HepG2 (cell line): ENCODE results near the gene SMOC1. TPM values are rescaled to one million over a fixed set of nuclear protein-coding genes. Genes with fewer than 3 reads are reported as not detected.

Source experiments
- DPF2 ChIP-seq: sonication (generic); formaldehyde crosslinking; IDR thresholded peaks from 2 replicates; pipeline ENCODE4 v1.4.0; 2020; ENCODE audit warnings: mild to moderate bottlenecking, low read depth, missing genetic modification reagents, borderline replicate concordance
- E2F5 ChIP-seq: sonication (generic); formaldehyde crosslinking; conservative IDR thresholded peaks from 2 replicates; pipeline ENCODE4 v1.4.0; 2020; ENCODE audit warnings: missing genetic modification reagents
- HMGA1 ChIP-seq: sonication (generic); formaldehyde crosslinking; conservative IDR thresholded peaks from 2 replicates; pipeline ENCODE4 v1.4.0; 2020; ENCODE audit warnings: missing genetic modification reagents
- KLF11 ChIP-seq: IDR thresholded peaks from 2 replicates; pipeline ENCODE4 v1.6.1; 2016; ENCODE audit warnings: missing compliant biosample characterization
- KLF6 ChIP-seq: IDR thresholded peaks from 2 replicates; pipeline ENCODE4 v1.8.0; 2016; ENCODE audit warnings: missing biosample characterization, missing genetic modification reagents
- MAF1 ChIP-seq: sonication (generic); formaldehyde crosslinking; IDR thresholded peaks from 2 replicates; pipeline ENCODE4 v1.5.0; 2020; ENCODE audit warnings: missing genetic modification reagents, borderline replicate concordance
- MYPOP ChIP-seq: sonication (generic); formaldehyde crosslinking; IDR thresholded peaks from 2 replicates; pipeline ENCODE4 v1.8.1; 2023; ENCODE audit warnings: mild to moderate bottlenecking, moderate library complexity, missing genetic modification reagents
- NR2F1 ChIP-seq, 2 experiments: fragments of 450-650 bp in 1 of 2; formaldehyde crosslinking in 1 of 2; IDR thresholded peaks; 2 replicates each; pipeline versions ENCODE4 v1.5.0 to v1.6.1; 2016 to 2020; ENCODE audit warnings: mild to moderate bottlenecking in 1 of 2, missing compliant biosample characterization in 1 of 2, missing genetic modification reagents in 1 of 2, moderate library complexity in 1 of 2
- SOX5 ChIP-seq: IDR thresholded peaks from 2 replicates; pipeline ENCODE4 v1.6.1; 2016; ENCODE audit warnings: borderline replicate concordance
- SYNCRIP ChIP-seq: fragments of 200-400 bp; formaldehyde crosslinking; IDR thresholded peaks from 2 replicates; pipeline ENCODE4 v1.6.1; 2018; ENCODE audit warnings: mild to moderate bottlenecking, low read depth, low read length; ENCODE audit not compliant: insufficient read depth
- TCF12 ChIP-seq, 2 experiments: fragments of 450-650 bp in 1 of 2; sonication (generic) in 1 of 2; formaldehyde crosslinking in 1 of 2; IDR thresholded peaks; 2 replicates each; pipeline versions ENCODE4 v1.6.1 to v1.8.0; 2017 to 2022; ENCODE audit warnings: antibody characterized with exemption in 1 of 2, mild to moderate bottlenecking in 1 of 2, missing genetic modification reagents in 1 of 2, moderate library complexity in 1 of 2
- THAP9 ChIP-seq: sonication (generic); formaldehyde crosslinking; IDR thresholded peaks from 2 replicates; pipeline ENCODE4; 2020; ENCODE audit warnings: missing genetic modification reagents, mild to moderate bottlenecking, borderline replicate concordance
- ZBTB34 ChIP-seq: sonication (generic); formaldehyde crosslinking; IDR thresholded peaks from 2 replicates; pipeline ENCODE4 v1.8.0; 2022; ENCODE audit warnings: mild to moderate bottlenecking, missing genetic modification reagents
- ZBTB39 ChIP-seq: sonication (generic); formaldehyde crosslinking; IDR thresholded peaks from 2 replicates; pipeline ENCODE4 v1.5.0; 2020; ENCODE audit warnings: missing genetic modification reagents
- ZKSCAN8 ChIP-seq: IDR thresholded peaks from 2 replicates; pipeline ENCODE4 v1.6.1; 2016; ENCODE audit warnings: borderline replicate concordance, missing genetic modification reagents, missing compliant biosample characterization
- ZMYM3 ChIP-seq: sonication (generic); formaldehyde crosslinking; IDR thresholded peaks from 2 replicates; pipeline ENCODE4 v1.5.1; 2020; ENCODE audit warnings: mild to moderate bottlenecking, missing genetic modification reagents
- ZNF20 ChIP-seq: sonication (generic); formaldehyde crosslinking; IDR thresholded peaks from 2 replicates; pipeline ENCODE4 v1.4.0; 2020; ENCODE audit warnings: mild to moderate bottlenecking, moderate library complexity, missing genetic modification reagents
- ZNF576 ChIP-seq: sonication (generic); formaldehyde crosslinking; IDR thresholded peaks from 2 replicates; pipeline ENCODE4 v1.4.0; 2020; ENCODE audit warnings: mild to moderate bottlenecking, missing genetic modification reagents
- ZNF691 ChIP-seq: sonication (generic); formaldehyde crosslinking; IDR thresholded peaks from 2 replicates; pipeline ENCODE4 v1.4.0; 2020; ENCODE audit warnings: missing genetic modification reagents, low read depth, mild to moderate bottlenecking, borderline replicate concordance
- polyA plus RNA-seq, 8 experiments: library from polyadenylated mRNA; depleted of rRNA in 3 of 8; stranded (reverse) in 7 of 8; unstranded in 1 of 8; fragments of >200 nt; fragmentation: Illumina TruSeq in 4 of 8; extraction: Trizol in 4 of 8; gene quantifications; 2 replicates each; pipeline versions ENCODE4 v1.2.1 to v1.2.3, GENCODE V29; 2011 to 2016; ENCODE audit warnings: low read depth in 4 of 8, missing spikeins in 1 of 8, mixed read lengths in 1 of 8; ENCODE audit not compliant: insufficient read depth in 1 of 8
- total RNA-seq, 5 experiments: library from RNA; depleted of rRNA; stranded (reverse); fragments of >200 nt; fragmentation: Illumina TruSeq; extraction: Trizol; gene quantifications; 2 replicates each; pipeline ENCODE4 v1.2.3, GENCODE V29; 2016; ENCODE audit warnings: low read depth in 1 of 5

Gene SMOC1
- total and polyA plus RNA-seq, 2 of the 13 experiments (the other 11 are each of a cell fraction or from before 2014, with no cell fraction given), result 17.8 to 35.6 TPM

GRCh38 chr14:70073924-70074566 lies 194.8 kb downstream of the SMOC1 start (continued):
- peak; percentile 66; the same call in 1 of the 2 replicates for TF ChIP-seq SOX5 (CRISPR knock-in tag)
- no peak for TF ChIP-seq ZBTB39 (CRISPR knock-in tag)
- TF ChIP-seq NR2F1 (CRISPR knock-in tag; IDR thresholded peaks at IDR 0.05), result 0 out of 4 replicates have a peak, but pooled peaks of 1 of the 2 experiments have one; percentile 5
- TF ChIP-seq ZNF691, result no peak
- TF ChIP-seq HMGA1 (CRISPR knock-in tag), result no peak
- no peak for TF ChIP-seq ZNF576
- TF ChIP-seq TCF12 (IDR thresholded peaks at IDR 0.05), result no peak
- TF ChIP-seq TCF12 (CRISPR knock-in tag; IDR thresholded peaks at IDR 0.05), result no peak
- no peak for TF ChIP-seq THAP9 (CRISPR knock-in tag)
- no peak for TF ChIP-seq E2F5 (CRISPR knock-in tag)
- TF ChIP-seq KLF11 (CRISPR knock-in tag), result 0 out of 2 replicates have a peak, but pooled peaks have one; percentile 40
- no peak for TF ChIP-seq KLF6 (CRISPR knock-in tag)
- no peak for TF ChIP-seq ZNF20 (CRISPR knock-in tag)
- TF ChIP-seq SYNCRIP, result no peak
- no peak for TF ChIP-seq DPF2
- 0 out of 2 replicates have a peak, but pooled peaks have one; percentile 22 for TF ChIP-seq ZMYM3
- TF ChIP-seq ZBTB34, result no peak
- TF ChIP-seq MAF1 (CRISPR knock-in tag), result no peak
- no peak for TF ChIP-seq ZKSCAN8
- no peak for TF ChIP-seq MYPOP
